EL (cell line): ENCODE measurements around the gene GEMIN7.

Experiments used
- DNase-seq: peaks from one replicate; pipeline ENCODE4 v3.0.0-alpha.2; 2016

Gene GEMIN7

GRCh38 chr19:45079063-45079910 lies at the start of gene GEMIN7:
Gene GEMIN7 (plus strand): TSS chr19:45079260. CDS start chr19:45090115, 10,855 bp downstream.
- peak; percentile 74 for DNase-seq

DNA sequence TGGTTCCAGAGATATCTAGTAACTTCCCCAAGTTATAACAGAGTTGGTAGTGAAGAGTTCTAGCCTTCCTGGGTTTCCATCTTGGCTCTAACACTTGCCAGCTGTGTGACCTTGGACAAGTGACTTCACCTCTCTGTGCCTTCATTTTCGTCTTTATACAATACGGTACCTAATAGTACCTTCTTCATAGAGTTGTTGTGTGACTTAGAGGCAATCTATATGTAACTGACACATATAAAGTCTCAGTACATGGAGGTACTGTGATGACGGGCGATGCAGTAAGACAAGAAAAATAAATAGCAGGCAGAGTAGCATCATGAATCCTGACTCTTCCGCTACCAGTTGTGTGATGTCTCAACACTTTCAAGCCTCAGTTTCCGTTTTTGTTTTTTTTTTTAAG lies 48.2 kb upstream of the GEMIN7 start:
- DNase-seq: no peak

- DNase-seq: no peak
Observed at GRCh38 chr19:45032421-45032820, 46.6 kb upstream of the GEMIN7 start.

GRCh38 chr19:45035755-45036154 lies 43.3 kb upstream of the GEMIN7 start:
- DNase-seq: no peak

- DNase-seq: no peak
Observed at GRCh38 chr19:45037393-45038169, 41.5 kb upstream of the GEMIN7 start.

DNA sequence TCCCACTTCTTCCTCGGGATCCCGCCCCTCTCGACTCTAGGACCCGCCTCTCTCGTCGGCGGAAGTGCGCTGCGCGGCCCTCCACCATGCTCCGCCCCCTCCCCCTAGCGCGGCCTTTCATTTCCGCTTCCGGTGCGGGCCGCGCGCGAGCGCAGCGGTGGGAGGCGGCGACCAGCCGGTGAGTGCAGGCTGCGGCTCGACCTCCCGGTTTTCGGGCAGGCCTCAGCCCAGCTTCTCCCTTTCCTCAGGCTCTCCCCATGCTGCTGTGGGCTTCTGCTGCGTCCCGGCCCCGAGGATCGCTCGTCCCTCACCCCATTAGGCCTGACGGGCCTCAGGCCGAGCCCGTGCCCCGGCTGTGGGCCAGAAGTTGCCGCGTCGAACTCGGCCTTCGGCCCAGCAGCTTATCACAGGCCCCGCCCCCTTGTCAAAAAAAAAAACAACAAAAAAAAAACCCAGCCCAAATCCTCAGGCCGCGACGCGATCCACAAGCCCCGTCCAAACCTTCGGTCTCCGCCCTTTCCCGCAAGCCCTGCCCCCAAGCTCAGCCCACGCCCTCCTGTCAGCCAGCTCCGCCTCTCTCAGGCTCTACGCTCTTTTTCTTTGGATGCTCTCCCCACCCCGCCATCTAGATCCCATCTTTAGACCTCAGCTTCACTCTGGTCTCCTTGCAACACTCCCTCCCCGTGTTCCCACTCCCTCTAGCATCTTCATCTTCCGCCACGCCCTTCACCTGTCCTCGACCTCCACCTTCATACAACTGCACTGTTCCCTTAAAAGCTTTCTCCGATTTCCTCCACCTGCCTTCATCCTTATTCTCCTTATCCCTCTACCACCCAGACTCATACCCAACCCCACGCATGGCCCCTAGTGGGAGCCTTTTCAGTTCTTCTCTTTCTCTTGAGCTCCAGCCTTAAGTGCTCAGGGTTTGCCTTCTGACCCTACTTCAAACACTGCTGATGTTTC lies 39.8 kb upstream of the GEMIN7 start, which contains the start of gene CLASRP:
Gene CLASRP, plus strand, starts transcription at position 115 of the 963 bp plus-strand sequence. CDS start 1,168 bp downstream, outside the sequence.
- DNase-seq: peak; percentile 89

DNA sequence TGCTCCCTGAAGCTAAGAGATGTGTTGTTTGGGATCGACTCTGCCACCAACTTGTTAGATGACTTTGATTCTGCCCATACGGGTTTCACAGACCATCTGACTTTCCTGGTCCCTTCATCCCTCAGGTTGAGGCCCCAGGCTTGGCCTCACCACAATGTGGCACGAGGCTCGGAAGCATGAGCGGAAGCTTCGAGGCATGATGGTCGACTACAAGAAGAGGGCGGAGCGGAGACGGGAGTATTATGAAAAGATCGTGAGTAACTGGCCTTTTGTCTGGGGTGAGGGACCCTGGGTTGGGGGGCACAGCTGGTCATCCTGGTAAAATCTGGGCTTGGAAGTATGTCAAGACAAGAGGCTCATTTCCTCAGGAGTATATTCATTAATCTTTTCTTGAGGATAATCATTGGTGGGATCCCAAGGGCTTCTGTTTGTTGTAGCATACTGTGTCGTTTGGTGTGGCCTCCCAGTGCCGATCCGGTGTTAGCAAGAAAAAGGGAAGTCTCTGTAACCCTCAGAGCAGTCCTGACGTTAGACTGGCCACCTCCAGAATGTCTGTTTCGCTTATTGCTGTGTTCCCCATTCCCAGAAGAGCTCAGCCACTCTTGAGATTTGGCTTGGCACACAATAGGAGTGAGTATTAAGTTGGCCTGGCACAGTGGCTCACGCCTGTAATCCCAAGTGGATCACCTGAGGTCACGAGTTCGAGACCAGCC lies 38.8 kb upstream of the GEMIN7 start:
- DNase-seq: no peak

DNA sequence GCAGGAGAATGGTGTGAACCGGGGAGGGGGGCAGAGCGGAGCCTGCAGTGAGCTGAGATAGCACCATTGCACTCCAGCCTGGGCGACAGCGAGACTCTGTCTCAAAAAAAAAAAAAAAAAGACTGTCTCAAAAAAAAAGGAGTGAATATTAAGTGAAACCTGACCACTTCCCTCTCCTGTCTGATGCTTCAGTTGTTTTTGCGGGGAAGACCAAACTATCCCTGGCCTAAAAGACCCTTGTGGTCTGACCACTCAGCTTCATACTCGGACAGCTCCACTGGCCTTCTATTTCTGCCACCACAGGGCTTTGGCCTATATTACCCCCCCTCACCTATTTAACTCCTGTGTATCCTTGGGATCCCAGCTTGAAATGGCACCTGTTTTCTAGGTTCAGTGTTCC lies 37.9 kb upstream of the GEMIN7 start:
- no peak for DNase-seq

- DNase-seq: no peak
Observed at GRCh38 chr19:45045671-45046353, 33.2 kb upstream of the GEMIN7 start.

DNA sequence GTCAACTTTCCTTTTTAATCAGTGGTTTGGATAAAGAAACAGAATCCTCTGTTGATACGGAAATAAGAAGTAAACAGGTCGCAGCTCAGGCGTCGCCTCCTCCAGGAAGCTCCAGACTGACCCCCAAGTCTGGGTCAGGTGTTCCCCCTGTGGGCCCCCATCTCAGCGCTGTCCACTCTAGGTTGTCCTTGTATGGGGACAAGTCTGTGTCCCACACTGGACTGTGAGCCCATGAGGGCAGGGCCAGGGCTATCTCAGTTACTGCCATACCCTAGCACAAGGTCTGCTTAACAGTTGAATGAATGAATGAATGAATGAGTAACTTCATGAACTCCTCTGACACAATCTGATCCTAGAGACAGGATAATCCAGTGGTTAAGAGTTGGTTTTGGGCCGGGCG lies 32.7 kb upstream of the GEMIN7 start:
- no peak for DNase-seq

DNA sequence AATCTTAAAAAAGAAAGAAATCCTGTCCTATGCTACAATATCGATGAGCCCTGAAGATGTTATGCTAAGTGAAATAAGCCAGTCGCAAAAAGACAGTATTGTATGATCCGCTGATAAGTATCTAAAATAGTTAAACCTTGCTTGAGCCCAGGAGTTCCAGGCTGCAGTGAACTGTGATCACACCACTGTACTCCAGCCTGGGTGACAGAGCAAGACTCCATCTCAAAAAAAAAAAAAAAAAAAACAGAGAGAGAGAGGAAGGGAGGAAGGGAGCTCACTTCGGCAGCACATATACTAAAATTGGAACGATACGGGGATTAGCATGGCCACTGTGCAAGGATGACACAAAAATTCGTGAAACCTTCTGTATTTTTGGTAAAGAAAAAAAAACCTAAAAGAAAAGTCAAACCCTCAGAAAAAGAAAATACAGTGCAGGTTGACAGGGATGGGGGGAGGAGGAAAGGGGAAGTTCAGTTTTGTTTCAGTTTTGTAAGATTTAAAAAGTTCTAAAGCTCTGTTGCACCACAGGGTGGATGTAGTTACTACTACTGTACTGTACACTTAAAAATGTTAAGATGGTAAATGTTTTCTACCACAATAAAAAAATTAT lies 31.8 kb upstream of the GEMIN7 start:
- no peak for DNase-seq

- DNase-seq: no peak
Observed at GRCh38 chr19:45049073-45049736, 29.9 kb upstream of the GEMIN7 start.

GRCh38 chr19:45050036-45050435 lies 29.0 kb upstream of the GEMIN7 start:
- DNase-seq: no peak

GRCh38 chr19:45051929-45052579 lies 27.0 kb upstream of the GEMIN7 start:
- DNase-seq: no peak

- no peak for DNase-seq
Observed at GRCh38 chr19:45056831-45057230, 22.2 kb upstream of the GEMIN7 start.

DNA sequence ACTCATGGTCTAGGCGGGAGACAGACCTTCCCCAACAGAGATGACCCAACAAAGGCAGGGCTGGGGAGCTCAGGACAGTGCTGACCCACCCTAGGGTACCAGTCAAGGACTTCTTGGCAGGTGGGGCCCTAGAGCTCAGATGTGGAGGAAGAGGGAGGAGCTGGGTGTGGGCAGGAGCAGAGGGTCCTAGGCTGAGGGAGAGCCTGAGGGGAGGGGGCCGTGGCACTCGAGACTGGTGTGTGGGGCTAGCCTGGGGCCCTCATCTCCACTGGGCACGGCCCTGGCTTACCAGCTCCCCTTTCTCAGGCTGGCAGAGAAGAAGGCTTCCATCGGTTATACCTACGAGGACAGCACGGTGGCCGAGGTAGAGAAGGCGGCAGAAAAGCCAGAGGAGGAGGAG lies 21.6 kb upstream of the GEMIN7 start:
- DNase-seq: no peak

DNA sequence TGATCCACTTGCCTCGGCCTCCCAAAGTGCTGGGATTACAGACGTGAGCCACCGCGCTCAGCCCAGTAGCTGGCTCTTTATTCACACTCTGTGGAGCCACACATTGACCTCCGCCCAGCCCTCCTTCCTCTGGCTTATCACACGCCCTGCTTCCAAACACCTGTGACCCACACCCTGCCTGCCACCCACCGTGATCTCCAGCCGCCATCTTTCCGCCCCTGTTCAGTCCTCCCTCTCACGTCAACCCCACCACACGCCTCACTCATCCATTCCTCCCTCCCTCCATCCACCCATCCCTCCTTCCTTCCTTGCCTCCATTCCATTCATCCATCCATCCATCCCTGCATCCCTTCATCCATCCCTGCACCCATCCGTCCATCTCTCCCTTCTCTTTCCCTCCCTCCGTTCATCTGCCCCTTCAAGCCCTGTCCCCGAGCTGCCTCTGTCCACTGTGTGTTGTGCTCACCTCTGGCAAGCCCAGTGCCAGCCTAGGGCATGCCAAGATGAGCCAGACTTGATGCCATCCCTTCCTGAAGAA lies 20.4 kb upstream of the GEMIN7 start:
- no peak for DNase-seq

DNA sequence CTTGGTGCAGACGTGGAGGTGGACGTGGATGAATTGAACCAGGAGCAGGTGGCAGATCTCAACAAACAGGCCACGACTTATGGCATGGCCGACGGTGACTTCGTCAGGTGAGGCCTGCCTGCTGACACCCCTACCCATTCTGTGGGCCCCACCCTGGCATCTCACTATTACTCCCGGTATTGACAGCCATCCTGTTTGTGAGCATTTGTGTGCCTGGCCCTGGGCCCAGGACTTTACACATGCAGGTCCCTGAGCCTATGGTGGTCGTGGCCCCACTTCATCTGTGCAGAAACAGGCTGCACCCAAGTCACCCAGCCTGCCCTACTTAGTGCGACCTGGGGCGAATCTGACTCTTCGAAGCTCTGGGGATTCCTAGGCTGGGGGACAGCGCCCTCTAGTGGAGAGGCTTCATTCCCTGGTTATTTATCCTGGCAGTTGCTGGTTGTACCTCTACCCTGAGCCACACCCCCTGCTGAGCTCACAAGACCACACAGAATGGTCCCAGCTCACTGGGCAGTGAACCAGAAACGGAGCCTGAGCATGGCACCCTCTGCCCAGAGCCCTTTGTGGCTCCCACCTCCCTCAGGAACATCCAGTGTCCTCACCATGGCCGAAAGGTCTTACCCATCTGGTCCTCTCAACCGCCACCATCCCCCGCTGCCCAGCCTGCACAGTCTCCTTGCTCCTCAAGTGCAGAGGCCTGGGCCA lies 19.6 kb upstream of the GEMIN7 start:
- DNase-seq: peak; percentile 76

DNA sequence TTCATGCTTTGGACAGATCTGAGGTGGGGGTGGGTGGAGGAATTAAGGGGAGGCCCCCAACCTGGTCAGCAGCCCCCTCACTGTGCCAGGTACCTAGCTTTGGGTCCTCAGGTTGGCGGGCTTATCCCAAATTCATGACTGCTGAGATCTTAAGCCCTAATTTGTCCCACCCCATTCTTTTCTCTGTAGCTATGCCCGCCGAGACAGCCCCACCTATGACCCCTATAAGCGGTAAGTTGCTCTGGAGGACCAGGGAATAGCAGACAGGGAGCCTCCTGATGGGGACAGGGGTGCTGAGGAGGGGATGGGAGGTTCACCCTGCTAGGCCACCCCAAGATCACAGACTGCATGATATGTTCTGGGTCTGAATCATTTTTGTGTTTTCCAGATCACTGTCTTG lies 17.1 kb upstream of the GEMIN7 start:
- DNase-seq: no peak
